GM12878 (cell line): ENCODE results near the gene TMEM30A. TPM values are rescaled to one million over a fixed set of nuclear protein-coding genes. Genes with fewer than 3 reads are reported as not detected.

Experiments
- ATAC-seq: fragments of 200-7000 bp; cut with Tn5 transposase; 3 replicates; pipeline ENCODE4 v1.9.1; 2020; ENCODE audit warnings: mild to moderate bottlenecking, moderate library complexity
- BruUV-seq: library from RNA; stranded (reverse); fragments of 400-500 nt; replicated peaks from 2 replicates; lab custom pipeline; 2021; lab: Mats Ljungman, UMichigan
- CTCF ChIA-PET: fragments of 300-600 bp; sonication (Branson Sonifier 250); formaldehyde crosslinking; extraction: SDS; loops from one replicate; lab custom pipeline; 2021; ENCODE audit warnings: inconsistent platforms; lab: Yijun Ruan, JAX
- POLR2A ChIA-PET: fragments of 350-600 bp; formaldehyde crosslinking; extraction: SDS; loops from one replicate; lab custom pipeline; 2021; ENCODE audit warnings: inconsistent platforms; lab: Charles Lee
- RAD21 ChIA-PET: fragments of 300-600 bp; sonication (Branson Sonifier 250); formaldehyde crosslinking; loops from one replicate; lab custom pipeline; 2023; ENCODE audit warnings: antibody characterized with exemption; ENCODE audit not compliant: unreplicated experiment; lab: Charles Lee
- SMC1A ChIA-PET: fragments of 300-600 bp; sonication (Branson Sonifier 250); formaldehyde crosslinking; loops from one replicate; lab custom pipeline; 2023; ENCODE audit not compliant: unreplicated experiment, uncharacterized antibody; lab: Charles Lee
- DNase-seq: peaks from one replicate; pipeline ENCODE4 v3.0.0-alpha.2; 2011; ENCODE audit warnings: low read depth, low spot score
- FAIRE-seq: peaks from 3 replicates; lab custom pipeline; 2011; peaks lifted over from hg19 to GRCh38; lab: Jason Lieb, UNC
- H2AFZ ChIP-seq: 2 replicates; pipeline ENCODE4 v1.6.0; 2011; ENCODE audit warnings: low read depth, low read length, control low read depth; ENCODE audit not compliant: control insufficient read depth
- H3K27ac ChIP-seq: 2 replicates; pipeline ENCODE4 v1.5.1; 2011; ENCODE audit warnings: control low read depth; ENCODE audit not compliant: control insufficient read depth, insufficient read depth
- H3K27me3 ChIP-seq, 2 experiments: replicated peaks in 1 of 2; 2 replicates each; pipeline versions ENCODE4 v1.6.0 to v1.6.1; 2011; ENCODE audit warnings: low read length in 1 of 2; ENCODE audit not compliant: control insufficient read depth in 2 of 2, insufficient read depth in 2 of 2
- H3K36me3 ChIP-seq, 2 experiments: 2 replicates each; pipeline ENCODE4 v1.5.1; 2011; ENCODE audit warnings: low read length in 1 of 2; ENCODE audit not compliant: control insufficient read depth in 2 of 2, insufficient read depth in 2 of 2
- H3K4me1 ChIP-seq: 2 replicates; pipeline ENCODE4 v1.6.1; 2011; ENCODE audit warnings: mild to moderate bottlenecking, low read length, moderate library complexity, mixed read lengths; ENCODE audit not compliant: control insufficient read depth, insufficient read depth
- H3K4me2 ChIP-seq: 2 replicates; pipeline ENCODE4 v1.6.0; 2011; ENCODE audit warnings: control low read depth; ENCODE audit not compliant: control insufficient read depth, insufficient read depth
- H3K4me3 ChIP-seq: fragments of 200-600 bp; sonication (generic); 2 replicates; pipeline ENCODE4 v1.5.1; 2016
- H3K79me2 ChIP-seq: 2 replicates; pipeline ENCODE4 v1.6.0; 2011; ENCODE audit warnings: low read length; ENCODE audit not compliant: control insufficient read depth, insufficient read depth
- H3K9ac ChIP-seq: 2 replicates; pipeline ENCODE4 v1.8.0; 2011; ENCODE audit warnings: low read length, control low read depth, mixed read lengths; ENCODE audit not compliant: control insufficient read depth, insufficient read depth
- H3K9me3 ChIP-seq: replicated peaks from 3 replicates; pipeline ENCODE4 v1.5.1; 2011; ENCODE audit warnings: mild to moderate bottlenecking, low read length; ENCODE audit not compliant: control insufficient read depth, insufficient read depth
- H4K20me1 ChIP-seq: 2 replicates; pipeline ENCODE4 v1.6.0; 2011; ENCODE audit not compliant: control insufficient read depth, insufficient read depth
- HCFC1 ChIP-seq: fragments of 150-350 bp; IDR thresholded peaks from 2 replicates; pipeline ENCODE4 v1.6.1; 2014; ENCODE audit warnings: low read length
- IRF4 ChIP-seq: IDR thresholded peaks from 2 replicates; pipeline ENCODE4 v1.6.1; 2011; ENCODE audit warnings: low read depth, low read length
- JUNB ChIP-seq: IDR thresholded peaks from 2 replicates; pipeline ENCODE4 v1.6.1; 2016; ENCODE audit warnings: antibody characterized with exemption, mild to moderate bottlenecking
- MXI1 ChIP-seq: fragments of 150-350 bp; IDR thresholded peaks from 2 replicates; pipeline ENCODE4 v1.6.1; 2011; ENCODE audit warnings: low read depth, mild to moderate bottlenecking, inconsistent platforms, low read length, improper control_type of control experiment
- PAX5 ChIP-seq: IDR thresholded peaks from 2 replicates; pipeline ENCODE4 v1.6.1; 2011; ENCODE audit warnings: low read depth, low read length, borderline replicate concordance
- SMC3 ChIP-seq: IDR thresholded peaks from 2 replicates; pipeline ENCODE4 v1.6.1; 2011; ENCODE audit warnings: low read length, improper control_type of control experiment, borderline replicate concordance
- STAT1 ChIP-seq: fragments of 450-650 bp; conservative IDR thresholded peaks from 2 replicates; pipeline ENCODE4 v1.6.1; 2014; ENCODE audit warnings: antibody characterized with exemption, mild to moderate bottlenecking
- ZNF384 ChIP-seq: IDR thresholded peaks from 2 replicates; pipeline ENCODE4 v1.6.1; 2012; ENCODE audit warnings: low read depth, mild to moderate bottlenecking, low read length, improper control_type of control experiment, borderline replicate concordance
- WGBS: methylation state at CpG from one replicate; pipeline ENCODE4 v1.1.6; 2016; ENCODE audit warnings: low lambda C conversion rate; ENCODE audit not compliant: insufficient replicate concordance, insufficient coverage; ENCODE audit errors: missing lambda C conversion rate; 5-methylcytosine and 5-hydroxymethylcytosine counted together
- in situ Hi-C: fragments of 300-500 bp; cut with MboI; formaldehyde crosslinking; loops from 9 replicates; pipeline ENCODE4 v1.14.3; 2018; ENCODE audit warnings: mixed read lengths
- intact Hi-C: fragments of 100-400 bp; cut with micrococcal nuclease; formaldehyde crosslinking; loops from one replicate; pipeline ENCODE4 v1.14.2; 2022; ENCODE audit not compliant: unreplicated experiment
- polyA plus RNA-seq, 11 experiments: library from polyadenylated mRNA; depleted of rRNA in 4 of 11; unstranded in 6 of 11; stranded (reverse) in 5 of 11; fragments of >200 nt; fragmentation: Nextera tagmentation in 4 of 11; fragmentation: Illumina TruSeq in 1 of 11; extraction: Ambion mirVana in 4 of 11; extraction: Trizol in 1 of 11; gene quantifications; 1 replicate in 1 of 11; 2 replicates in 10 of 11; pipeline versions ENCODE4 v1.2.1 to v1.2.3, GENCODE V29; 2011 to 2016; ENCODE audit warnings: inconsistent platforms in 2 of 11, missing spikeins in 2 of 11, low read depth in 1 of 11
- total RNA-seq, 4 experiments: library from RNA; depleted of rRNA in 3 of 4; stranded (reverse); fragments of >200 nt in 3 of 4; fragmentation: Illumina TruSeq in 1 of 4; extraction: Trizol in 1 of 4; gene quantifications; 2 replicates each; pipeline versions ENCODE4 v1.2.1 to v1.2.3, GENCODE V29; 2013 to 2021
- TF ChIP-seq, protein P1 (sequence below): IDR thresholded peaks from 2 replicates; pipeline ENCODE4 v1.6.1; 2012; ENCODE audit warnings: improper control_type of control experiment, low read depth, low read length; ENCODE audit not compliant: insufficient replicate concordance
- TF ChIP-seq, protein P2 (sequence below), 3 experiments: IDR thresholded peaks in 2 of 3; conservative IDR thresholded peaks in 1 of 3; 2 replicates each; pipeline ENCODE4 v1.5.1; 2011; ENCODE audit warnings: low read depth in 3 of 3, low read length in 3 of 3, mild to moderate bottlenecking in 3 of 3, control low read depth in 2 of 3, moderate library complexity in 2 of 3, inconsistent platforms in 1 of 3, mixed read lengths in 1 of 3; ENCODE audit not compliant: control insufficient read depth in 2 of 3, insufficient read depth in 1 of 3; ENCODE audit errors: extremely low read depth in 1 of 3

Gene TMEM30A
- total and polyA plus RNA-seq, 10 of the 15 experiments (the other 5 are each of a cell fraction or from before 2014, with no cell fraction given) = 11.9 to 61.6 (median 43.2) TPM

DNA sequence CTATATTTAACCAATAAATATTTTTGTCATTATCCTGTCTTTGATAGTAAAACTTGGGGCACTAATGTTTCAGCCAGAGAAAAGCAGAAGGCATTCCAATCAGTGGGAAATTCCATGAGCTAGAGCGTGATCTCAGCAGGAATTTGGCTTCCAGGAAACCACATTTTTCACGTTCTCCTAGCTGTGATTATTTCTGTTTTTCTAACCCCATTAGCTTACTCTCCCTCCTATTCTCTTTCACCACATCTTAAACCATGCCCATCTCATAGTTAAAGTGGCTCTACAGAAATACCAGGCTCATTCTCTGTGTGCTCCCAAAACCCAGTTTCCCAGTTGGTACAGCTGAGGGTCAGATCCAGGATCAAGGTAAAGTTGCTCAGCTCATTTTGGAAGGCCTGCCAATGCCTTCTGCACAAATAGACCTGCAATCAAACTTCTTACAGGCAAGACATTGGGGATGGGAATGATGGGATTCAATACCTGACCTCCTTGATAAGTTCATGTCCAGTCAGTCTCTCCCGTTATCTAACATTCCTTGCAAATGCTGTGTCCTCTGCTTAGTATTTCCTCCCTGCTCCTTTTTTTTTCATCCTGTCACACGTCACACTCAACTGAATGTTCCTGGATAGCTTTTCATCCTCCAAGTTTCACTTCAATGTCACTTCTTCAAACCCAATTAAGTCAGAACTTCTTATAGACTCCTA lies 33.1 kb upstream of the TMEM30A start:
- H4K20me1 ChIP-seq = no peaks in the 10 kb centered on the region
- no peaks in the 10 kb centered on the region for H3K36me3 ChIP-seq
- ChIA-PET SMC1A (interaction anchor here (0.6 to 1.0 kb wide), 3 partner anchors 16 to 449 kb away, joined by 3 read pairs; no protein-coding TSS in a partner anchor), CTCF (interaction anchor here (0.6 to 0.8 kb wide), 3 partner anchors 13 to 26 kb away, joined by 3 read pairs; no protein-coding TSS in a partner anchor), RAD21 (no interaction called here), POLR2A (no interaction called here)
- ATAC-seq (no peak), DNase-seq (no peak), FAIRE-seq (no peak)
- H3K4me3 ChIP-seq = no peak overlapping the region
- no peak for TF ChIP-seq JUNB
- no peak for TF ChIP-seq STAT1
- no peak for TF ChIP-seq MXI1
- no peak for TF ChIP-seq IRF4
- no peak for TF ChIP-seq HCFC1
- no TSS peak for BruUV-seq
- no peaks in the 10 kb centered on the region for H3K79me2 ChIP-seq
- in situ Hi-C loops = no loop called here
- H3K9me3 ChIP-seq = no peaks in the 10 kb centered on the region
- 16% methylated on average over 4 of the region's 4 CpGs for WGBS
- no peaks in the 10 kb centered on the region for H3K4me1 ChIP-seq
- H3K4me2 ChIP-seq = no peak overlapping the region
- no peak overlapping the region for H2AFZ ChIP-seq
- no peak overlapping the region for H3K9ac ChIP-seq
- no peak overlapping the region for H3K27ac ChIP-seq
- intact Hi-C loops = no loop called here
- H3K27me3 ChIP-seq = no peaks in the 10 kb centered on the region

DNA sequence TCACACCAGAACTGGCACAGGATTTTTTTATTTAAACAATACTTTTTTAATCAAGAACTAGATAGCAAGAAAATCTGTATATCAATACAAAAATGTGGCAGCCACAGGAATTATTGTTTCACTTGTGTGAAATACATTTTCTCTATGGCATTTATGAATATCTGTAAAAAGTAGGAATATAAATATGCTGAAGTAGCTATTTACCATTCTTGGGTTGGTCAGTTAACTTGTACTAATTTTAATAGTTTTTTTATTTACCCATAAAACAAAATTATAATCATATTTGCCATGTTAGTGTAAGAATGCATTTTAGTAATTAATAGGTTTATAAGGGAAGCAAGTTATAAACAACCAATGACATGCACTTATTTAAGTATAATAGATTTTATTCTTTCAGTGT lies 31.4 kb upstream of the TMEM30A start:
- no peaks in the 10 kb centered on the region for H3K9me3 ChIP-seq
- no peaks in the 10 kb centered on the region for H3K36me3 ChIP-seq
- no peak overlapping the region for H3K27ac ChIP-seq
- no peak overlapping the region for H2AFZ ChIP-seq
- in situ Hi-C loops (no loop called here), intact Hi-C loops (no loop called here)
- FAIRE-seq = no peak
- CTCF ChIA-PET = interaction anchor here (0.7 to 1.1 kb wide), 3 partner anchors 9 to 42 kb away, joined by 3 read pairs; no protein-coding TSS in a partner anchor
- H3K9ac ChIP-seq = no peak overlapping the region
- BruUV-seq = no TSS peak
- SMC1A ChIA-PET = interaction anchor here (1.4 kb wide), 1 partner anchor 13 kb away, joined by 3 read pairs; no protein-coding TSS in a partner anchor
- RAD21 ChIA-PET = no interaction called here
- no peaks in the 10 kb centered on the region for H3K27me3 ChIP-seq
- H3K4me1 ChIP-seq = no peaks in the 10 kb centered on the region
- POLR2A ChIA-PET = no interaction called here
- no peak for ATAC-seq
- H3K4me3 ChIP-seq = no peak overlapping the region
- no peak overlapping the region for H3K4me2 ChIP-seq
- no peaks in the 10 kb centered on the region for H3K79me2 ChIP-seq
- no peaks in the 10 kb centered on the region for H4K20me1 ChIP-seq
- no peak for DNase-seq
- no peak for TF ChIP-seq ZNF384
- TF ChIP-seq SMC3 = no peak
- TF ChIP-seq, protein P1, sequence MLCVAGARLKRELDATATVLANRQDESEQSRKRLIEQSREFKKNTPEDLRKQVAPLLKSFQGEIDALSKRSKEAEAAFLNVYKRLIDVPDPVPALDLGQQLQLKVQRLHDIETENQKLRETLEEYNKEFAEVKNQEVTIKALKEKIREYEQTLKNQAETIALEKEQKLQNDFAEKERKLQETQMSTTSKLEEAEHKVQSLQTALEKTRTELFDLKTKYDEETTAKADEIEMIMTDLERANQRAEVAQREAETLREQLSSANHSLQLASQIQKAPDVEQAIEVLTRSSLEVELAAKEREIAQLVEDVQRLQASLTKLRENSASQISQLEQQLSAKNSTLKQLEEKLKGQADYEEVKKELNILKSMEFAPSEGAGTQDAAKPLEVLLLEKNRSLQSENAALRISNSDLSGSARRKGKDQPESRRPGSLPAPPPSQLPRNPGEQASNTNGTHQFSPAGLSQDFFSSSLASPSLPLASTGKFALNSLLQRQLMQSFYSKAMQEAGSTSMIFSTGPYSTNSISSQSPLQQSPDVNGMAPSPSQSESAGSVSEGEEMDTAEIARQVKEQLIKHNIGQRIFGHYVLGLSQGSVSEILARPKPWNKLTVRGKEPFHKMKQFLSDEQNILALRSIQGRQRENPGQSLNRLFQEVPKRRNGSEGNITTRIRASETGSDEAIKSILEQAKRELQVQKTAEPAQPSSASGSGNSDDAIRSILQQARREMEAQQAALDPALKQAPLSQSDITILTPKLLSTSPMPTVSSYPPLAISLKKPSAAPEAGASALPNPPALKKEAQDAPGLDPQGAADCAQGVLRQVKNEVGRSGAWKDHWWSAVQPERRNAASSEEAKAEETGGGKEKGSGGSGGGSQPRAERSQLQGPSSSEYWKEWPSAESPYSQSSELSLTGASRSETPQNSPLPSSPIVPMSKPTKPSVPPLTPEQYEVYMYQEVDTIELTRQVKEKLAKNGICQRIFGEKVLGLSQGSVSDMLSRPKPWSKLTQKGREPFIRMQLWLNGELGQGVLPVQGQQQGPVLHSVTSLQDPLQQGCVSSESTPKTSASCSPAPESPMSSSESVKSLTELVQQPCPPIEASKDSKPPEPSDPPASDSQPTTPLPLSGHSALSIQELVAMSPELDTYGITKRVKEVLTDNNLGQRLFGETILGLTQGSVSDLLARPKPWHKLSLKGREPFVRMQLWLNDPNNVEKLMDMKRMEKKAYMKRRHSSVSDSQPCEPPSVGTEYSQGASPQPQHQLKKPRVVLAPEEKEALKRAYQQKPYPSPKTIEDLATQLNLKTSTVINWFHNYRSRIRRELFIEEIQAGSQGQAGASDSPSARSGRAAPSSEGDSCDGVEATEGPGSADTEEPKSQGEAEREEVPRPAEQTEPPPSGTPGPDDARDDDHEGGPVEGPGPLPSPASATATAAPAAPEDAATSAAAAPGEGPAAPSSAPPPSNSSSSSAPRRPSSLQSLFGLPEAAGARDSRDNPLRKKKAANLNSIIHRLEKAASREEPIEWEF = no peak
- no peak for TF ChIP-seq PAX5
- TF ChIP-seq, protein P2, sequence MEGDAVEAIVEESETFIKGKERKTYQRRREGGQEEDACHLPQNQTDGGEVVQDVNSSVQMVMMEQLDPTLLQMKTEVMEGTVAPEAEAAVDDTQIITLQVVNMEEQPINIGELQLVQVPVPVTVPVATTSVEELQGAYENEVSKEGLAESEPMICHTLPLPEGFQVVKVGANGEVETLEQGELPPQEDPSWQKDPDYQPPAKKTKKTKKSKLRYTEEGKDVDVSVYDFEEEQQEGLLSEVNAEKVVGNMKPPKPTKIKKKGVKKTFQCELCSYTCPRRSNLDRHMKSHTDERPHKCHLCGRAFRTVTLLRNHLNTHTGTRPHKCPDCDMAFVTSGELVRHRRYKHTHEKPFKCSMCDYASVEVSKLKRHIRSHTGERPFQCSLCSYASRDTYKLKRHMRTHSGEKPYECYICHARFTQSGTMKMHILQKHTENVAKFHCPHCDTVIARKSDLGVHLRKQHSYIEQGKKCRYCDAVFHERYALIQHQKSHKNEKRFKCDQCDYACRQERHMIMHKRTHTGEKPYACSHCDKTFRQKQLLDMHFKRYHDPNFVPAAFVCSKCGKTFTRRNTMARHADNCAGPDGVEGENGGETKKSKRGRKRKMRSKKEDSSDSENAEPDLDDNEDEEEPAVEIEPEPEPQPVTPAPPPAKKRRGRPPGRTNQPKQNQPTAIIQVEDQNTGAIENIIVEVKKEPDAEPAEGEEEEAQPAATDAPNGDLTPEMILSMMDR (IDR thresholded peaks at IDR 0.05 in 2 of 3, conservative IDR thresholded peaks at IDR 0.05 in 1 of 3; ENCODE audit: control insufficient read depth in 2 of 3, extremely low read depth in 1 of 3, insufficient read depth in 1 of 3, low read depth in 3 of 3, low read length in 3 of 3) = no peak
